CD14-positive monocyte (primary cell): ENCODE results near the gene TMEM174. TPM values are rescaled to one million over a fixed set of nuclear protein-coding genes. Genes with fewer than 3 reads are reported as not detected.

Experiments
- DNase-seq, 3 donors: peaks; one replicate each; pipeline ENCODE4 v3.0.0-alpha.2; 2011 to 2022
- H2AFZ ChIP-seq: 2 replicates; pipeline ENCODE4 v1.6.0; 2012; ENCODE audit warnings: mild to moderate bottlenecking, low read depth, low read length, inconsistent platforms; ENCODE audit not compliant: insufficient read depth, poor library complexity, severe bottlenecking
- H3K27ac ChIP-seq, 2 donors: 1 replicate in 1 of 2; 2 replicates in 1 of 2; pipeline ENCODE4 v1.5.1; 2012 to 2013; ENCODE audit warnings: low read length in 2 of 2, control low read depth in 1 of 2, inconsistent platforms in 1 of 2, low read depth in 1 of 2, mild to moderate bottlenecking in 1 of 2
- H3K27me3 ChIP-seq, 2 donors: one replicate each; pipeline versions ENCODE4 v1.6.0 to v1.6.1; 2011 to 2013; ENCODE audit warnings: low read length in 2 of 2; ENCODE audit not compliant: control insufficient read depth in 2 of 2, insufficient read depth in 2 of 2
- H3K36me3 ChIP-seq, 2 donors: replicated peaks in 1 of 2; 1 replicate in 1 of 2; 2 replicates in 1 of 2; pipeline versions ENCODE4 v1.5.1 to v1.6.1; 2012 to 2013; ENCODE audit warnings: low read length in 2 of 2, control low read depth in 1 of 2, inconsistent platforms in 1 of 2, mild to moderate bottlenecking in 1 of 2; ENCODE audit not compliant: insufficient read depth in 2 of 2, control insufficient read depth in 1 of 2
- H3K4me1 ChIP-seq, 2 donors: 1 replicate in 1 of 2; 2 replicates in 1 of 2; pipeline versions ENCODE4 v1.5.1 to v1.6.1; 2012 to 2013; ENCODE audit warnings: low read length in 2 of 2, control low read depth in 1 of 2, inconsistent platforms in 1 of 2, mild to moderate bottlenecking in 1 of 2, moderate library complexity in 1 of 2; ENCODE audit not compliant: insufficient read depth in 2 of 2, control insufficient read depth in 1 of 2
- H3K4me2 ChIP-seq: replicated peaks from 2 replicates; pipeline ENCODE3; 2012; ENCODE audit warnings: low read length, moderate library complexity, mild to moderate bottlenecking; ENCODE audit not compliant: poor library complexity, severe bottlenecking; ENCODE audit errors: extremely low read depth
- H3K4me3 ChIP-seq, 3 experiments: fragments of 200-600 bp in 1 of 3; sonication (generic) in 1 of 3; replicated peaks in 1 of 3; 1 replicate in 2 of 3; 2 replicates in 1 of 3; pipeline ENCODE4 v1.5.1; 2011 to 2013; ENCODE audit warnings: low read length in 3 of 3, mild to moderate bottlenecking in 3 of 3, control low read depth in 2 of 3, low read depth in 2 of 3, inconsistent platforms in 1 of 3, moderate library complexity in 1 of 3
- H3K79me2 ChIP-seq: 2 replicates; pipeline ENCODE4 v1.6.0; 2012; ENCODE audit warnings: mild to moderate bottlenecking, control low read depth, inconsistent platforms, low read length, moderate library complexity; ENCODE audit not compliant: insufficient read depth
- H3K9ac ChIP-seq: 2 replicates; pipeline ENCODE4 v1.6.0; 2017; ENCODE audit warnings: low read length, mild to moderate bottlenecking; ENCODE audit not compliant: insufficient read depth, poor library complexity, severe bottlenecking
- H3K9me3 ChIP-seq, 2 donors: replicated peaks in 1 of 2; 1 replicate in 1 of 2; 2 replicates in 1 of 2; pipeline versions ENCODE4 v1.5.1 to v1.6.1; 2012 to 2013; ENCODE audit warnings: low read length in 2 of 2, control low read depth in 1 of 2; ENCODE audit not compliant: control insufficient read depth in 1 of 2, insufficient read depth in 1 of 2
- H4K20me1 ChIP-seq: 2 replicates; pipeline ENCODE4 v1.6.0; 2012; ENCODE audit warnings: mild to moderate bottlenecking, low read length, control low read depth, moderate library complexity; ENCODE audit not compliant: insufficient read depth
- H3K27ac Mint-ChIP-seq, 7 donors: one replicate each; pipeline ENCODE4 v1.8.0; 2020; ENCODE audit warnings: mild to moderate bottlenecking in 7 of 7, mixed read lengths in 7 of 7, moderate library complexity in 6 of 7, inconsistent platforms in 2 of 7
- H3K27me3 Mint-ChIP-seq, 3 donors: one replicate each; pipeline ENCODE4 v1.8.0; 2021 to 2022; ENCODE audit warnings: low read depth in 3 of 3, mild to moderate bottlenecking in 3 of 3, mixed read lengths in 3 of 3, moderate library complexity in 3 of 3, inconsistent platforms in 1 of 3
- H3K36me3 Mint-ChIP-seq, 2 donors: one replicate each; pipeline ENCODE4 v1.8.0; 2020; ENCODE audit warnings: mixed read lengths in 2 of 2, inconsistent platforms in 1 of 2, mild to moderate bottlenecking in 1 of 2
- H3K4me1 Mint-ChIP-seq: one replicate; pipeline ENCODE4 v1.8.0; 2020; ENCODE audit warnings: mild to moderate bottlenecking, mixed read lengths
- H3K4me3 Mint-ChIP-seq, 2 donors: one replicate each; pipeline ENCODE4 v1.8.0; 2020; ENCODE audit warnings: mild to moderate bottlenecking in 2 of 2, mixed read lengths in 2 of 2, moderate library complexity in 1 of 2
- H3K9me3 Mint-ChIP-seq, 7 donors: one replicate each; pipeline ENCODE4 v1.8.0; 2020 to 2022; ENCODE audit warnings: mixed read lengths in 7 of 7, mild to moderate bottlenecking in 6 of 7, moderate library complexity in 6 of 7, inconsistent platforms in 2 of 7
- WGBS: methylation state at CpG from one replicate; pipeline ENCODE4 v1.1.5; 2013; ENCODE audit warnings: missing lambda C conversion rate; ENCODE audit not compliant: insufficient coverage; 5-methylcytosine and 5-hydroxymethylcytosine counted together
- intact Hi-C, 2 donors: fragments of 100-400 bp; cut with micrococcal nuclease; formaldehyde crosslinking; loops; one replicate each; pipeline versions ENCODE4 v1.15.0 to v1.15.1; 2023
- polyA plus RNA-seq, 3 donors: library from polyadenylated mRNA; depleted of rRNA in 1 of 3; unstranded in 2 of 3; stranded (reverse) in 1 of 3; fragments of 300-500 nt in 2 of 3; fragments of >200 nt in 1 of 3; fragmentation: Illumina TruSeq in 2 of 3; gene quantifications; 1 replicate in 2 of 3; 2 replicates in 1 of 3; pipeline ENCODE4 v1.2.3, GENCODE V29; 2012 to 2021
- TF ChIP-seq, protein P1 (sequence below): fragments of 200-600 bp; IDR thresholded peaks from one replicate; pipeline ENCODE4 v1.8.0; 2022; ENCODE audit warnings: antibody characterized with exemption, mild to moderate bottlenecking

Gene TMEM174
- polyA plus RNA-seq, 3 donors, result not detected

DNA sequence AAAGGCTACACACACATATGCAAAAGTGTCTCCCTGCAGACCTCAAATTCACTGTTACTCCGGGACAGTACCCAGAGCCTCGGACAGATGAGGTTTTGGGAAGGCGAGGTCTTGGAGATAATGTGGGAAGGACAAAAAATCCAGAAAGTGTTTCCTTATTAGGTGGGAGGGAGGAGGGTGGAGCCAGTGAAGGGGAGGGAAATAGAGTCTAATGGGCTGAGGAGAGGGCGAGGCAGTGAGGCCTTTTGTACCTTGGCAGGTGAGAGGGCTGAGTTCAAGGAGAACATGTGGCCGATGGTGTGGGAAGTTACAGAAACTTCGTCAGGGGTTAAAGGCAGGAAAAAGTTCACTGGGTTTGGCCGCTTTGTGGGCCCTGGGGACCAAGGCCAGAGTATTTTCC is 22.1 kb upstream of the TMEM174 start:
- Histone ChIP-seq H3K27me3 (peaks cover 31 to 91% of the 10 kb centered on the region in 2 donors), H3K79me2 (no peaks in the 10 kb centered on the region), H2AFZ (no peak overlapping the region), H3K27ac (no peak overlapping the region), H4K20me1 (no peaks in the 10 kb centered on the region), H3K4me2 (no peak overlapping the region), H3K9me3 (no peaks in the 10 kb centered on the region), H3K4me1 (no peaks in the 10 kb centered on the region), H3K9ac (no peak overlapping the region), H3K4me3 (no peak overlapping the region), H3K36me3 (no peaks in the 10 kb centered on the region)
- Mint-ChIP-seq H3K27me3 (peaks cover 76 to 89% (median 78%) of the 10 kb centered on the region in 3 donors), H3K4me1 (peaks cover 3% of the 10 kb centered on the region), H3K27ac (no peak overlapping the region), H3K36me3 (no peaks in the 10 kb centered on the region), H3K4me3 (peak overlapping the region in 1 of 2 donors; percentile 17), H3K9me3 (peaks cover 0 to 2% (median 0%) of the 10 kb centered on the region in 7 donors)
- intact Hi-C loops, result no loop called here
- no peak for DNase-seq
- TF ChIP-seq, protein P1, sequence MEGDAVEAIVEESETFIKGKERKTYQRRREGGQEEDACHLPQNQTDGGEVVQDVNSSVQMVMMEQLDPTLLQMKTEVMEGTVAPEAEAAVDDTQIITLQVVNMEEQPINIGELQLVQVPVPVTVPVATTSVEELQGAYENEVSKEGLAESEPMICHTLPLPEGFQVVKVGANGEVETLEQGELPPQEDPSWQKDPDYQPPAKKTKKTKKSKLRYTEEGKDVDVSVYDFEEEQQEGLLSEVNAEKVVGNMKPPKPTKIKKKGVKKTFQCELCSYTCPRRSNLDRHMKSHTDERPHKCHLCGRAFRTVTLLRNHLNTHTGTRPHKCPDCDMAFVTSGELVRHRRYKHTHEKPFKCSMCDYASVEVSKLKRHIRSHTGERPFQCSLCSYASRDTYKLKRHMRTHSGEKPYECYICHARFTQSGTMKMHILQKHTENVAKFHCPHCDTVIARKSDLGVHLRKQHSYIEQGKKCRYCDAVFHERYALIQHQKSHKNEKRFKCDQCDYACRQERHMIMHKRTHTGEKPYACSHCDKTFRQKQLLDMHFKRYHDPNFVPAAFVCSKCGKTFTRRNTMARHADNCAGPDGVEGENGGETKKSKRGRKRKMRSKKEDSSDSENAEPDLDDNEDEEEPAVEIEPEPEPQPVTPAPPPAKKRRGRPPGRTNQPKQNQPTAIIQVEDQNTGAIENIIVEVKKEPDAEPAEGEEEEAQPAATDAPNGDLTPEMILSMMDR, result no peak
- 78% methylated on average over 7 of the region's 7 CpGs for WGBS

DNA sequence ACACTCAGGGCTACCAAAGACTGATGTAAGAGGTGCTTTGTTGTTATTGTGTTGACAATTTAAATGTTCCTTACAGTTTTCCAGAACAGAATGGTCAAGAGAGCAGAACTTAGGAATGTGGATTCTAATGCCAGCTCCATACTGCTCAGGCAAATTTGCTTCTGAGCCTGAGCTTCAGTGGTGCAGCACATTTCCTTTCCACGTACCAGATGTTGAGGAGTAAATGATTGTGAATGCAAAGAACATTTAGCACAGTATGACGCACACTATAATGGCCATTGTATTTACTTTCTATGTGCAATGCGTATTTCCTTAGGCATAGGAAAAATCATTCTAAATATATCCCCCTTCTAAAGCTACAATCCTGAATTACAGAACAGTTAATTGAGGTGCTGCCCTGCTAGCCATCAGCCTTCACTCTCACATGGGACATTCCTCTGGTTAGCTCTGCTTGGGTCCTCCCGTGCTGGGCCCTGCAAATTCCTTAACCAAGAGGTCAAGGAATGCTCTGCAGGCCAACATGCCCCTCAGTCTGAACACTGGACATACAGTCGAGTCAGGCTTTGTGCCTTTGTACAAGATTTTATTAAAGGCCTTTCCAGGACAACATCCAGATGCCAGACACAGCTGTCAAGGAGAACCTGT is 21.1 kb upstream of the TMEM174 start:
- Histone ChIP-seq H3K36me3 (no peaks in the 10 kb centered on the region), H3K27ac (no peak overlapping the region), H3K79me2 (no peaks in the 10 kb centered on the region), H3K9ac (no peak overlapping the region), H3K9me3 (no peaks in the 10 kb centered on the region), H3K4me2 (no peak overlapping the region), H3K4me3 (no peak overlapping the region), H3K4me1 (no peaks in the 10 kb centered on the region), H4K20me1 (no peaks in the 10 kb centered on the region), H2AFZ (no peak overlapping the region), H3K27me3 (peaks cover 36 to 92% of the 10 kb centered on the region in 2 donors)
- DNase-seq, result no peak
- peaks cover 75 to 90% (median 78%) of the 10 kb centered on the region in 3 donors for H3K27me3 Mint-ChIP-seq
- peaks cover 0 to 2% (median 0%) of the 10 kb centered on the region in 7 donors for H3K9me3 Mint-ChIP-seq
- H3K4me3 Mint-ChIP-seq, result peak overlapping the region in 1 of 2 donors; percentile 54
- intact Hi-C loops, result no loop called here
- no peak overlapping the region for H3K27ac Mint-ChIP-seq
- TF ChIP-seq, protein P1, result no peak
- H3K4me1 Mint-ChIP-seq, result peaks cover 3% of the 10 kb centered on the region
- no peaks in the 10 kb centered on the region for H3K36me3 Mint-ChIP-seq
- WGBS, result 86% methylated on average over 1 of the region's 5 CpGs
